HG03442 (cell line): Measurements from ENCODE around the gene TBC1D10A.
"Not testable (repeated sequence)": the region's sequence is repeated elsewhere in the genome, so short reads cannot be mapped to it uniquely, and the experiment has no call there.

Source experiments
- ATAC-seq: cut with Tn5 transposase; IDR thresholded peaks from one replicate; pipeline ENCODE4 v1.9.1; 2021; ENCODE audit warnings: mild to moderate bottlenecking, moderate library complexity; ENCODE audit not compliant: unreplicated experiment

The TBC1D10A gene

GRCh38 chr22:30348404-30348803, 21.7 kb upstream of the TBC1D10A start:
- ATAC-seq, result no peak

- ATAC-seq, result no peak
These were observed 20.6 kb upstream of the TBC1D10A start for GRCh38 chr22:30347255-30347892.

- ATAC-seq, result no peak
These were observed 17.9 kb upstream of the TBC1D10A start for GRCh38 chr22:30344447-30345200.

GRCh38 chr22:30340911-30341685, 14.4 kb upstream of the TBC1D10A start:
- no peak for ATAC-seq

- ATAC-seq, result no peak
These were observed 12.1 kb upstream of the TBC1D10A start for GRCh38 chr22:30338802-30339201.

GRCh38 chr22:30338341-30338740, 11.6 kb upstream of the TBC1D10A start:
- not testable (repeated sequence) for ATAC-seq

- no peak for ATAC-seq
These were observed 10.7 kb upstream of the TBC1D10A start for GRCh38 chr22:30337461-30337778.

GRCh38 chr22:30336752-30337460, 10.2 kb upstream of the TBC1D10A start:
- ATAC-seq, result no peak

GRCh38 chr22:30335236-30335635, 8.5 kb upstream of the TBC1D10A start:
- ATAC-seq, result no peak

GRCh38 chr22:30334646-30335045, 7.9 kb upstream of the TBC1D10A start:
- no peak for ATAC-seq

GRCh38 chr22:30333707-30334087, 7.0 kb upstream of the TBC1D10A start:
- no peak for ATAC-seq

GRCh38 chr22:30332994-30333706, 6.4 kb upstream of the TBC1D10A start:
- no peak for ATAC-seq

GRCh38 chr22:30332551-30332950, 5.8 kb upstream of the TBC1D10A start:
- ATAC-seq, result no peak

GRCh38 chr22:30328466-30329049, 1.8 kb upstream of the TBC1D10A start:
- ATAC-seq, result no peak

GRCh38 chr22:30327864-30328345, 1.2 kb upstream of the TBC1D10A start:
- no peak for ATAC-seq

- peak; percentile 31 for ATAC-seq
These were observed 461 bp downstream of the TBC1D10A start for GRCh38 chr22:30326255-30326705.

- ATAC-seq, result no peak
These were observed 952 bp downstream of the TBC1D10A start for GRCh38 chr22:30325724-30326254.

GRCh38 chr22:30325065-30325720, 1.5 kb downstream of the TBC1D10A start:
- no peak for ATAC-seq

GRCh38 chr22:30324014-30324730, 2.6 kb downstream of the TBC1D10A start:
- ATAC-seq, result no peak
